HEK293 (cell line): ENCODE data around the gene WDR70.

ENCODE experiments used
- CTCF ChIP-seq: fragments of 450-650 bp; formaldehyde crosslinking; IDR thresholded peaks from 2 replicates; pipeline ENCODE4 v1.5.1; 2016; ENCODE audit warnings: missing biosample characterization, missing genetic modification characterization
- ZBTB1 ChIP-seq: fragments of 450-650 bp; formaldehyde crosslinking; IDR thresholded peaks from 2 replicates; pipeline ENCODE4 v1.5.1; 2016; ENCODE audit warnings: missing biosample characterization, missing genetic modification characterization
- ZSCAN4 ChIP-seq: fragments of 450-650 bp; formaldehyde crosslinking; IDR thresholded peaks from 2 replicates; pipeline ENCODE4 v1.5.1; 2017; ENCODE audit warnings: missing biosample characterization, missing genetic modification characterization

GRCh38 chr5:37552770-37553719, 173.9 kb downstream of the WDR70 start:
- TF ChIP-seq ZSCAN4 (tag by site-specific recombination) (no peak), ZBTB1 (tag by site-specific recombination) (no peak), CTCF (tag by site-specific recombination) (no peak)
